HL-60 (cell line): Measurements from ENCODE around the gene RIMBP3B.
"Not testable (repeated sequence)": the region's sequence is repeated elsewhere in the genome, so short reads cannot be mapped to it uniquely, and the experiment has no call there.

Source experiments
- POLR2AphosphoS5 ChIP-seq: IDR thresholded peaks from 2 replicates; pipeline ENCODE4 v1.6.1; 2012; ENCODE audit warnings: low read depth
- TF ChIP-seq, protein P1 (sequence below): IDR thresholded peaks from one replicate; pipeline ENCODE4 v1.5.1; 2011; ENCODE audit warnings: low read length, control low read depth, inconsistent platforms; ENCODE audit not compliant: insufficient read depth

- TF ChIP-seq, protein P1, sequence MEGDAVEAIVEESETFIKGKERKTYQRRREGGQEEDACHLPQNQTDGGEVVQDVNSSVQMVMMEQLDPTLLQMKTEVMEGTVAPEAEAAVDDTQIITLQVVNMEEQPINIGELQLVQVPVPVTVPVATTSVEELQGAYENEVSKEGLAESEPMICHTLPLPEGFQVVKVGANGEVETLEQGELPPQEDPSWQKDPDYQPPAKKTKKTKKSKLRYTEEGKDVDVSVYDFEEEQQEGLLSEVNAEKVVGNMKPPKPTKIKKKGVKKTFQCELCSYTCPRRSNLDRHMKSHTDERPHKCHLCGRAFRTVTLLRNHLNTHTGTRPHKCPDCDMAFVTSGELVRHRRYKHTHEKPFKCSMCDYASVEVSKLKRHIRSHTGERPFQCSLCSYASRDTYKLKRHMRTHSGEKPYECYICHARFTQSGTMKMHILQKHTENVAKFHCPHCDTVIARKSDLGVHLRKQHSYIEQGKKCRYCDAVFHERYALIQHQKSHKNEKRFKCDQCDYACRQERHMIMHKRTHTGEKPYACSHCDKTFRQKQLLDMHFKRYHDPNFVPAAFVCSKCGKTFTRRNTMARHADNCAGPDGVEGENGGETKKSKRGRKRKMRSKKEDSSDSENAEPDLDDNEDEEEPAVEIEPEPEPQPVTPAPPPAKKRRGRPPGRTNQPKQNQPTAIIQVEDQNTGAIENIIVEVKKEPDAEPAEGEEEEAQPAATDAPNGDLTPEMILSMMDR, result not testable (repeated sequence)
- TF ChIP-seq POLR2AphosphoS5, result not testable (repeated sequence)
These were observed 17.8 kb downstream of the RIMBP3B start for GRCh38 chr22:21401197-21401969.
